HEK293 (cell line): Measurements from ENCODE around the gene PERM1.
A peak's percentile ranks its signal among the peaks of the same experiment; 100 is the strongest.

ENCODE experiments used
- AEBP2 ChIP-seq: fragments of 450-650 bp; formaldehyde crosslinking; IDR thresholded peaks from 2 replicates; pipeline ENCODE4 v1.5.1; 2016; ENCODE audit warnings: missing biosample characterization, missing genetic modification characterization, borderline replicate concordance
- ATF2 ChIP-seq: fragments of 450-650 bp; formaldehyde crosslinking; IDR thresholded peaks from 2 replicates; pipeline ENCODE4 v1.5.1; 2016; ENCODE audit warnings: missing biosample characterization, missing genetic modification characterization, low read depth
- BCL11A ChIP-seq: fragments of 450-650 bp; formaldehyde crosslinking; IDR thresholded peaks from 2 replicates; pipeline ENCODE4 v1.5.1; 2016; ENCODE audit warnings: low read depth, missing biosample characterization, missing genetic modification characterization
- EGR2 ChIP-seq: fragments of 450-650 bp; formaldehyde crosslinking; IDR thresholded peaks from 2 replicates; pipeline ENCODE4 v1.5.1; 2016; ENCODE audit warnings: low read depth, missing biosample characterization, missing genetic modification characterization
- FEZF1 ChIP-seq: fragments of 450-650 bp; formaldehyde crosslinking; IDR thresholded peaks from 2 replicates; pipeline ENCODE4 v1.5.1; 2016; ENCODE audit warnings: missing biosample characterization, missing genetic modification characterization
- HOXD13 ChIP-seq: sonication (generic); formaldehyde crosslinking; IDR thresholded peaks from 2 replicates; pipeline ENCODE4 v1.8.0; 2022; ENCODE audit warnings: missing genetic modification reagents, borderline replicate concordance
- OSR2 ChIP-seq: fragments of 450-650 bp; formaldehyde crosslinking; IDR thresholded peaks from 2 replicates; pipeline ENCODE4 v1.5.1; 2016; ENCODE audit warnings: missing biosample characterization, missing genetic modification characterization
- SALL2 ChIP-seq: fragments of 450-650 bp; formaldehyde crosslinking; IDR thresholded peaks from 2 replicates; pipeline ENCODE4 v1.5.0; 2017; ENCODE audit warnings: missing biosample characterization, mild to moderate bottlenecking, missing genetic modification characterization, borderline replicate concordance
- ZBTB49 ChIP-seq: fragments of 450-650 bp; formaldehyde crosslinking; IDR thresholded peaks from 2 replicates; pipeline ENCODE4 v1.5.1; 2016; ENCODE audit warnings: missing biosample characterization, missing genetic modification characterization, low read depth
- ZEB2 ChIP-seq: fragments of 450-650 bp; formaldehyde crosslinking; IDR thresholded peaks from 2 replicates; pipeline ENCODE4 v1.5.1; 2016; ENCODE audit warnings: missing biosample characterization, missing genetic modification characterization
- ZFP69B ChIP-seq: fragments of 450-650 bp; formaldehyde crosslinking; IDR thresholded peaks from 2 replicates; pipeline ENCODE4 v1.5.1; 2016; ENCODE audit warnings: missing biosample characterization, missing genetic modification characterization
- ZNF132 ChIP-seq: fragments of 450-650 bp; formaldehyde crosslinking; IDR thresholded peaks from 2 replicates; pipeline ENCODE4 v1.5.1; 2017; ENCODE audit warnings: missing biosample characterization, missing genetic modification characterization, borderline replicate concordance
- ZNF146 ChIP-seq: fragments of 450-650 bp; formaldehyde crosslinking; IDR thresholded peaks from 2 replicates; pipeline ENCODE4 v1.5.1; 2016; ENCODE audit warnings: missing biosample characterization, missing genetic modification characterization
- ZNF148 ChIP-seq: fragments of 450-650 bp; formaldehyde crosslinking; IDR thresholded peaks from 2 replicates; pipeline ENCODE4 v1.5.0; 2017; ENCODE audit warnings: missing biosample characterization, missing genetic modification characterization, borderline replicate concordance
- ZNF302 ChIP-seq: fragments of 450-650 bp; formaldehyde crosslinking; IDR thresholded peaks from 2 replicates; pipeline ENCODE4 v1.5.1; 2016; ENCODE audit warnings: missing biosample characterization, missing genetic modification characterization, low read depth
- ZNF354C ChIP-seq: fragments of 450-650 bp; formaldehyde crosslinking; IDR thresholded peaks from 2 replicates; pipeline ENCODE4 v1.5.1; 2016; ENCODE audit warnings: missing biosample characterization, missing genetic modification characterization, low read depth, borderline replicate concordance
- ZNF398 ChIP-seq: fragments of 450-650 bp; formaldehyde crosslinking; IDR thresholded peaks from 2 replicates; pipeline ENCODE4 v1.5.1; 2017; ENCODE audit warnings: missing biosample characterization, missing genetic modification characterization
- ZNF404 ChIP-seq: fragments of 450-650 bp; formaldehyde crosslinking; IDR thresholded peaks from 2 replicates; pipeline ENCODE4 v1.5.1; 2017; ENCODE audit warnings: missing biosample characterization, missing genetic modification characterization
- ZNF433 ChIP-seq: fragments of 450-650 bp; formaldehyde crosslinking; IDR thresholded peaks from 2 replicates; pipeline ENCODE4 v1.5.1; 2016; ENCODE audit warnings: missing biosample characterization, missing genetic modification characterization, low read depth
- ZNF530 ChIP-seq: fragments of 450-650 bp; formaldehyde crosslinking; IDR thresholded peaks from 2 replicates; pipeline ENCODE4 v1.5.1; 2016; ENCODE audit warnings: low read depth, missing biosample characterization, missing genetic modification characterization
- ZNF548 ChIP-seq: fragments of 450-650 bp; formaldehyde crosslinking; IDR thresholded peaks from 2 replicates; pipeline ENCODE4 v1.5.1; 2016; ENCODE audit warnings: missing biosample characterization, missing genetic modification characterization
- ZNF560 ChIP-seq: fragments of 450-650 bp; formaldehyde crosslinking; IDR thresholded peaks from 2 replicates; pipeline ENCODE4 v1.5.1; 2017; ENCODE audit warnings: missing biosample characterization, missing genetic modification characterization, borderline replicate concordance
- ZNF707 ChIP-seq: fragments of 450-650 bp; formaldehyde crosslinking; IDR thresholded peaks from 2 replicates; pipeline ENCODE4 v1.5.1; 2016; ENCODE audit warnings: missing biosample characterization, missing genetic modification characterization
- ZNF792 ChIP-seq: fragments of 450-650 bp; formaldehyde crosslinking; IDR thresholded peaks from 2 replicates; pipeline ENCODE4 v1.5.1; 2016; ENCODE audit warnings: missing biosample characterization, missing genetic modification characterization
- ZNF830 ChIP-seq: fragments of 450-650 bp; IDR thresholded peaks from 2 replicates; pipeline ENCODE4 v1.5.0; 2018; ENCODE audit warnings: missing biosample characterization, missing genetic modification characterization, low read depth, mild to moderate bottlenecking, moderate library complexity
- TF ChIP-seq, protein P1 (sequence below): fragments of 450-650 bp; IDR thresholded peaks from 2 replicates; pipeline ENCODE4 v1.5.1; 2018; ENCODE audit warnings: missing biosample characterization, missing genetic modification characterization
- TF ChIP-seq, protein P2 (sequence below): fragments of 450-650 bp; formaldehyde crosslinking; IDR thresholded peaks from 2 replicates; pipeline ENCODE4 v1.5.1; 2016; ENCODE audit warnings: missing biosample characterization, missing genetic modification characterization

Gene PERM1

DNA sequence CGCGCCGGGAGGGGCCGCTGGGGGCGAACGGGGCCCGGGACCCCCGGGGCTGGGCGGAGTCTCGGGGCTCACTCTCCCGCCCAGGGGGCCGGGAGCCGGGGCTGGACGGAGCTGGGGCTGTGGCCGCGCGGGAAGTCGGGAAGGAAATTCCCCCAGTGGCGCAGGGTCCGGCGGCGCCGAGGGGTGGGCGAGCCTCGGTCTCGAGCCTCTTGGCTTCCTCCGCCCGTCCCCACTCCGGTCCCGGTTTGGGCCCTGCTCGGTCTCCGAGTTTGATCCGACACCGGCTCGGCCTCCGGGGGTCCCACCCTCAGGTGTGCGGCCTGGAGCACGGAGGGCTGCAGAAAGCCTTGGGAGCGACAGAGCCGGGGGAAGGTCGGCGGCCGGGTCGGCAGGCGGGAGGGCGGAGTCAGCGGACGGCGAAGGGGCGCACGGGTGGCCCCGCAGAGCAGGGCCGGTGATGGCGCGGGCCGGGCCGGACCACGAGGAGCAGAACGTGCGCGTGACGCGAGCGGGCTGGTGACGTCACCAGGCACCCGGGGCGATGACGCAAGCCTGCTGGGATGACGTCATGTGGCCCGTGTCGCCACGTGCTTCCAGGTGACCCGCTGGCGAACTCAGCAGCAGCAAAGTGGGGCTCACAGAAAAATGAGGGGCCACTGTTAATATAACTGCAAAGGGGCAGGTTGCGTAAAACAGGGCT lies 18.6 kb upstream of the PERM1 start (continued):
- TF ChIP-seq ZBTB49 (tag by site-specific recombination) (no peak), ZNF707 (tag by site-specific recombination) (0 out of 2 replicates have a peak, but pooled peaks have one; percentile 24), FEZF1 (tag by site-specific recombination) (peak; percentile 94), HOXD13 (peak; percentile 45; the same call in 1 of the 2 replicates), ZFP69B (peak; percentile 91), ZNF302 (tag by site-specific recombination) (no peak), ZNF548 (tag by site-specific recombination) (no peak), ZNF560 (no peak), ZNF146 (tag by site-specific recombination) (peak; percentile 76), ATF2 (tag by site-specific recombination) (peak; percentile 100), ZNF433 (no peak), BCL11A (tag by site-specific recombination) (peak; percentile 97), ZNF398 (peak; percentile 74), ZNF792 (peak; percentile 79; the same call in 1 of the 2 replicates), ZNF830 (tag by site-specific recombination) (no peak), ZEB2 (tag by site-specific recombination) (peak; percentile 100), SALL2 (tag by site-specific recombination) (peak; percentile 92), ZNF148 (tag by site-specific recombination) (peak; percentile 77; the same call in 1 of the 2 replicates), ZNF404 (tag by site-specific recombination) (no peak), ZNF530 (tag by site-specific recombination) (no peak), AEBP2 (no peak), OSR2 (peak; percentile 55), ZNF132 (no peak), ZNF354C (tag by site-specific recombination) (0 out of 2 replicates have a peak, but pooled peaks have one; percentile 7), EGR2 (tag by site-specific recombination) (no peak)
- TF ChIP-seq, protein P1, sequence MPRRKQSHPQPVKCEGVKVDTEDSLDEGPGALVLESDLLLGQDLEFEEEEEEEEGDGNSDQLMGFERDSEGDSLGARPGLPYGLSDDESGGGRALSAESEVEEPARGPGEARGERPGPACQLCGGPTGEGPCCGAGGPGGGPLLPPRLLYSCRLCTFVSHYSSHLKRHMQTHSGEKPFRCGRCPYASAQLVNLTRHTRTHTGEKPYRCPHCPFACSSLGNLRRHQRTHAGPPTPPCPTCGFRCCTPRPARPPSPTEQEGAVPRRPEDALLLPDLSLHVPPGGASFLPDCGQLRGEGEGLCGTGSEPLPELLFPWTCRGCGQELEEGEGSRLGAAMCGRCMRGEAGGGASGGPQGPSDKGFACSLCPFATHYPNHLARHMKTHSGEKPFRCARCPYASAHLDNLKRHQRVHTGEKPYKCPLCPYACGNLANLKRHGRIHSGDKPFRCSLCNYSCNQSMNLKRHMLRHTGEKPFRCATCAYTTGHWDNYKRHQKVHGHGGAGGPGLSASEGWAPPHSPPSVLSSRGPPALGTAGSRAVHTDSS, result peak; percentile 34; the same call in 1 of the 2 replicates
- TF ChIP-seq, protein P2, sequence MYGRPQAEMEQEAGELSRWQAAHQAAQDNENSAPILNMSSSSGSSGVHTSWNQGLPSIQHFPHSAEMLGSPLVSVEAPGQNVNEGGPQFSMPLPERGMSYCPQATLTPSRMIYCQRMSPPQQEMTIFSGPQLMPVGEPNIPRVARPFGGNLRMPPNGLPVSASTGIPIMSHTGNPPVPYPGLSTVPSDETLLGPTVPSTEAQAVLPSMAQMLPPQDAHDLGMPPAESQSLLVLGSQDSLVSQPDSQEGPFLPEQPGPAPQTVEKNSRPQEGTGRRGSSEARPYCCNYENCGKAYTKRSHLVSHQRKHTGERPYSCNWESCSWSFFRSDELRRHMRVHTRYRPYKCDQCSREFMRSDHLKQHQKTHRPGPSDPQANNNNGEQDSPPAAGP, result peak; percentile 100
